Glutamatergic neuron (in vitro differentiated cells): ENCODE data around the gene NEMF. TPM values are rescaled to one million over a fixed set of nuclear protein-coding genes. Genes with fewer than 3 reads are reported as not detected.
"Not testable (repeated sequence)": the region's sequence is repeated elsewhere in the genome, so short reads cannot be mapped to it uniquely, and the experiment has no call there.

Experiments used
- DNase-seq: peaks from one replicate; pipeline ENCODE4 v3.0.0; 2022
- H3K27ac Mint-ChIP-seq: one replicate; pipeline ENCODE4 v1.8.0; 2020; ENCODE audit warnings: mild to moderate bottlenecking, mixed read lengths, inconsistent platforms; ENCODE audit not compliant: unreplicated experiment
- H3K27me3 Mint-ChIP-seq: one replicate; pipeline ENCODE4 v1.8.0; 2020; ENCODE audit warnings: mild to moderate bottlenecking, moderate library complexity, mixed read lengths, inconsistent platforms; ENCODE audit not compliant: unreplicated experiment
- H3K36me3 Mint-ChIP-seq: one replicate; pipeline ENCODE4 v1.8.0; 2020; ENCODE audit warnings: mild to moderate bottlenecking, mixed read lengths, inconsistent platforms; ENCODE audit not compliant: unreplicated experiment
- H3K4me1 Mint-ChIP-seq: one replicate; pipeline ENCODE4 v1.8.0; 2020; ENCODE audit warnings: mild to moderate bottlenecking, low read depth, mixed read lengths, inconsistent platforms; ENCODE audit not compliant: unreplicated experiment
- H3K4me3 Mint-ChIP-seq: one replicate; pipeline ENCODE4 v1.8.0; 2020; ENCODE audit warnings: mild to moderate bottlenecking, mixed read lengths, inconsistent platforms; ENCODE audit not compliant: unreplicated experiment
- H3K9me3 Mint-ChIP-seq: one replicate; pipeline ENCODE4 v1.8.0; 2020; ENCODE audit warnings: mild to moderate bottlenecking, moderate library complexity, mixed read lengths, inconsistent platforms; ENCODE audit not compliant: unreplicated experiment
- total RNA-seq: library from RNA; stranded (reverse); fragmentation: NEBNext Ultra II Directional; extraction: Animal tissue kit (Norgen Biotek cat#: 25700); gene quantifications from one replicate; pipeline ENCODE4 v1.2.1, GENCODE V29; 2021; ENCODE audit not compliant: unreplicated experiment
- TF ChIP-seq, protein P1 (sequence below): fragments of 200-600 bp; sonication (generic); IDR thresholded peaks from one replicate; pipeline ENCODE4 v1.5.0; 2021; ENCODE audit not compliant: partially characterized antibody, unreplicated experiment

Gene NEMF
- total RNA-seq, 1 donor from 2014 or later, result 78.8 TPM

DNA sequence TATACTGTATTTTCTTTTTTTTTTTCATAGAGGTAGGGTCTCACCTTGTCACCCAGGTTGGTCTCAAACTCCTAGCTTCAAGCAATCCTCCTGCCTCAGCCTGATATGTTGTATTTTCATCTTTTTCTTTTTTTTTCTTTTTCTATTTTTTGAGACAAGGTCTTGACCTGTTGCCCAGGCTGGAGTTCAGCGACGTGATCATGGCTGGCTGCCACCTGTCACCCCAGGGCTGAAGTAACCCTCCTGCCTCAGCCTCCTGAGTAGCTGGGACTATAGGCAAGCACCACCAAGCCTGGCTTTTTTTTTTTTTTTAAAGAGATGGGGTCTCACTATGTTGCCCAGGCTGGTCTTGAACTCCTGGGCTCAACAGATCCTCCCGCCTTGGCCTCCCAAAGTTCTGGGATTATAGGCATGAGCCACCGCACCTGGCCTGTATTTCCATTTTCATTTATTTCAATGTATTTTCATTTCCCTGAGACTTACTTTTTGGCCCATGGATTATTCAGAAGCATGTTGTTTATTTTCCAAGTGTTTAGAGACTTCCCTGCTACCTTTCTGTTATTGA, 24.1 kb upstream of the NEMF start:
- TF ChIP-seq, protein P1, sequence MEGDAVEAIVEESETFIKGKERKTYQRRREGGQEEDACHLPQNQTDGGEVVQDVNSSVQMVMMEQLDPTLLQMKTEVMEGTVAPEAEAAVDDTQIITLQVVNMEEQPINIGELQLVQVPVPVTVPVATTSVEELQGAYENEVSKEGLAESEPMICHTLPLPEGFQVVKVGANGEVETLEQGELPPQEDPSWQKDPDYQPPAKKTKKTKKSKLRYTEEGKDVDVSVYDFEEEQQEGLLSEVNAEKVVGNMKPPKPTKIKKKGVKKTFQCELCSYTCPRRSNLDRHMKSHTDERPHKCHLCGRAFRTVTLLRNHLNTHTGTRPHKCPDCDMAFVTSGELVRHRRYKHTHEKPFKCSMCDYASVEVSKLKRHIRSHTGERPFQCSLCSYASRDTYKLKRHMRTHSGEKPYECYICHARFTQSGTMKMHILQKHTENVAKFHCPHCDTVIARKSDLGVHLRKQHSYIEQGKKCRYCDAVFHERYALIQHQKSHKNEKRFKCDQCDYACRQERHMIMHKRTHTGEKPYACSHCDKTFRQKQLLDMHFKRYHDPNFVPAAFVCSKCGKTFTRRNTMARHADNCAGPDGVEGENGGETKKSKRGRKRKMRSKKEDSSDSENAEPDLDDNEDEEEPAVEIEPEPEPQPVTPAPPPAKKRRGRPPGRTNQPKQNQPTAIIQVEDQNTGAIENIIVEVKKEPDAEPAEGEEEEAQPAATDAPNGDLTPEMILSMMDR, result no peak
- H3K36me3 Mint-ChIP-seq, result no peaks in the 10 kb centered on the region
- H3K4me3 Mint-ChIP-seq, result no peak overlapping the region
- DNase-seq, result no peak
- H3K4me1 Mint-ChIP-seq, result no peaks in the 10 kb centered on the region
- no peaks in the 10 kb centered on the region for H3K9me3 Mint-ChIP-seq
- no peak overlapping the region for H3K27ac Mint-ChIP-seq
- no peaks in the 10 kb centered on the region for H3K27me3 Mint-ChIP-seq

GRCh38 chr14:49875640-49876198, 23.1 kb upstream of the NEMF start:
- H3K4me3 Mint-ChIP-seq, result no peak overlapping the region
- H3K36me3 Mint-ChIP-seq, result no peaks in the 10 kb centered on the region
- no peaks in the 10 kb centered on the region for H3K4me1 Mint-ChIP-seq
- TF ChIP-seq, protein P1, result no peak
- DNase-seq, result no peak
- H3K9me3 Mint-ChIP-seq, result no peaks in the 10 kb centered on the region
- H3K27ac Mint-ChIP-seq, result no peak overlapping the region
- no peaks in the 10 kb centered on the region for H3K27me3 Mint-ChIP-seq

- not testable (repeated sequence) for H3K4me1 Mint-ChIP-seq, DNase-seq, H3K9me3 Mint-ChIP-seq, H3K4me3 Mint-ChIP-seq, H3K27ac Mint-ChIP-seq, H3K36me3 Mint-ChIP-seq, H3K27me3 Mint-ChIP-seq
These were observed 21.0 kb upstream of the NEMF start for GRCh38 chr14:49873548-49873947.

- peaks cover 8% of the 10 kb centered on the region for H3K9me3 Mint-ChIP-seq
- H3K4me3 Mint-ChIP-seq, result no peak overlapping the region
- H3K27ac Mint-ChIP-seq, result no peak overlapping the region
- no peaks in the 10 kb centered on the region for H3K36me3 Mint-ChIP-seq
- TF ChIP-seq, protein P1, result no peak
- H3K4me1 Mint-ChIP-seq, result peaks cover 10% of the 10 kb centered on the region
- DNase-seq, result no peak
- peaks cover 3% of the 10 kb centered on the region for H3K27me3 Mint-ChIP-seq
These were observed 18.3 kb upstream of the NEMF start for GRCh38 chr14:49870908-49871307.

GRCh38 chr14:49868720-49869114, 16.1 kb upstream of the NEMF start:
- TF ChIP-seq, protein P1, result no peak
- Mint-ChIP-seq H3K9me3 (peaks cover 8% of the 10 kb centered on the region), H3K4me3 (peak overlapping the region; percentile 93), H3K27ac (peak overlapping the region; percentile 97), H3K4me1 (peaks cover 10% of the 10 kb centered on the region), H3K36me3 (no peaks in the 10 kb centered on the region), H3K27me3 (peaks cover 3% of the 10 kb centered on the region)
- no peak for DNase-seq
